ENCODE measurements around the gene DEXI.

The DEXI gene

DNA sequence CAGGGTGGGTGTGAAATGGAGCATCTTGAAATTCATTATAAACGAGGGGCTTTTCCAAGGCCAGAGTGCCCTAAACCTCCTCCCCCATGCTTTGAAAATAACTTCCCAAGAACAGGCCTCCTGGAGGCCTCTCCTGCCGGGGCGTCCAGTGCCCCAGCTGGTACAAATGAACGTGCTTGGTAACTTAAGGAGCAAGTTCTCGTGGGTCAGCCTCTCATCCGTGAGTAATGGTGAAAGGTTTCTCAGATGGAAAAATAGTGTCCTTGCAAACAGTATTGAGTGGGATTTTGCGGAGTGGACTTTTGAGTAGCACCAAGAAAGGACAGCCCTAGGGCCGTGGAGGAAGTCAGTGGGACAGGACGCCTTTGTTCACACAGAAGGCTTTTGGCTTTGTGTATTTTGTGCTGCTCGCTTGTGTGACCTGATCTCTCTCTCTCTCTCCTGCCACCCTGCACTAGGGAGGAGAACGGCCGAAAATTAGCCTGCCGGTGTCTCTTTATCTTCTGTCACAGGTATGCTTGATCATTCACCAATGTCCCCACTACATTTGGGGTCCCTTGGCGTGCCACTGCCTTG, 36.7 kb upstream of the DEXI start:
- no peak overlapping the region for H3K4me3 ChIP-seq (ENCODE audit: low read depth, low read length)
- TF ChIP-seq, protein P1, sequence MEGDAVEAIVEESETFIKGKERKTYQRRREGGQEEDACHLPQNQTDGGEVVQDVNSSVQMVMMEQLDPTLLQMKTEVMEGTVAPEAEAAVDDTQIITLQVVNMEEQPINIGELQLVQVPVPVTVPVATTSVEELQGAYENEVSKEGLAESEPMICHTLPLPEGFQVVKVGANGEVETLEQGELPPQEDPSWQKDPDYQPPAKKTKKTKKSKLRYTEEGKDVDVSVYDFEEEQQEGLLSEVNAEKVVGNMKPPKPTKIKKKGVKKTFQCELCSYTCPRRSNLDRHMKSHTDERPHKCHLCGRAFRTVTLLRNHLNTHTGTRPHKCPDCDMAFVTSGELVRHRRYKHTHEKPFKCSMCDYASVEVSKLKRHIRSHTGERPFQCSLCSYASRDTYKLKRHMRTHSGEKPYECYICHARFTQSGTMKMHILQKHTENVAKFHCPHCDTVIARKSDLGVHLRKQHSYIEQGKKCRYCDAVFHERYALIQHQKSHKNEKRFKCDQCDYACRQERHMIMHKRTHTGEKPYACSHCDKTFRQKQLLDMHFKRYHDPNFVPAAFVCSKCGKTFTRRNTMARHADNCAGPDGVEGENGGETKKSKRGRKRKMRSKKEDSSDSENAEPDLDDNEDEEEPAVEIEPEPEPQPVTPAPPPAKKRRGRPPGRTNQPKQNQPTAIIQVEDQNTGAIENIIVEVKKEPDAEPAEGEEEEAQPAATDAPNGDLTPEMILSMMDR (IDR thresholded peaks at IDR 0.05; ENCODE audit: insufficient read depth, low read depth, low read length, missing control alignments) = no peak
- DNase-seq (ENCODE audit: low read depth) = no peak

DNA sequence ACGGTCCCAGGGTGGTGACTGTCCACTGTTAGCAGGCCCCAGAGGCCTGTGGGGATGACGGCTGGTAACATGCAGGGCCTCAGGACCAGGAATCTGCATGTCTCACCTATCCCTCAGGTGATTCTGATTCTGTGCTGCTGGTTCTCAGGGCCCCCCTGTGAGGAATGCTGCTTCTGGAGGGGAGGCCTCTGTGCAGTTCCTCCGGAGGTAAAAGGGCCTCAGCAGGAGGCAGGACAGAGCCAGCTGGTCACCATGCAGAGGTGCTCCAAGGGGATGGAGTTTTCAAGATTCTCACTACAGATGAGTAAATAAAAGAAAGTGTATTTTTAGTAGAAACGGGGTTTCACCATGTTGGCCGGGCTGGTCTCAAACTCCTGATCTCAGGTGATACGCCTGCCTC, 35.9 kb upstream of the DEXI start:
- TF ChIP-seq, protein P1 (IDR thresholded peaks at IDR 0.05; ENCODE audit: insufficient read depth, low read depth, low read length, missing control alignments) = no peak
- no peak for DNase-seq (ENCODE audit: low read depth)
- no peak overlapping the region for H3K4me3 ChIP-seq (ENCODE audit: low read depth, low read length)

DNA sequence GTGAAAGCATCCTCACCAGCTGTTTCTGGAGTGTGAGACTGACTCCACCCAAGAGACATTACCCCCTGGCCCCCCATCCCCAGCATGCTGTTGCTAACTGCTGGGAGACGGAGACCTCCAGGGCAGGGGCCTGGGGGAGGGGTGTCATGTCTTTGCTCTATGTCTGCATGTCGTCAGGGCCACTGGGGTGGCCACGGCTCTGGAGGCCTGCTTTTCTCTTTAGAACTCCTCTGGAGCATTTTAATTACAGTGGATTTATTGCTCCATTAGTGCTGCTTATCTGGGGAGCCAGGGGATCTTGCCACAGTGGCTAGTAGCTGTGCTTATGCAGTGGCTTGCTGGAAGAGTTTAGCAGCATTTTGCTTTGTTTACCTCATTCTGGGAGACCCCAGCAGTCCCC, 34.4 kb upstream of the DEXI start:
- no peak overlapping the region for H3K4me3 ChIP-seq (ENCODE audit: low read depth, low read length)
- no peak for DNase-seq (ENCODE audit: low read depth)
- TF ChIP-seq, protein P1 (IDR thresholded peaks at IDR 0.05; ENCODE audit: insufficient read depth, low read depth, low read length, missing control alignments) = no peak

DNA sequence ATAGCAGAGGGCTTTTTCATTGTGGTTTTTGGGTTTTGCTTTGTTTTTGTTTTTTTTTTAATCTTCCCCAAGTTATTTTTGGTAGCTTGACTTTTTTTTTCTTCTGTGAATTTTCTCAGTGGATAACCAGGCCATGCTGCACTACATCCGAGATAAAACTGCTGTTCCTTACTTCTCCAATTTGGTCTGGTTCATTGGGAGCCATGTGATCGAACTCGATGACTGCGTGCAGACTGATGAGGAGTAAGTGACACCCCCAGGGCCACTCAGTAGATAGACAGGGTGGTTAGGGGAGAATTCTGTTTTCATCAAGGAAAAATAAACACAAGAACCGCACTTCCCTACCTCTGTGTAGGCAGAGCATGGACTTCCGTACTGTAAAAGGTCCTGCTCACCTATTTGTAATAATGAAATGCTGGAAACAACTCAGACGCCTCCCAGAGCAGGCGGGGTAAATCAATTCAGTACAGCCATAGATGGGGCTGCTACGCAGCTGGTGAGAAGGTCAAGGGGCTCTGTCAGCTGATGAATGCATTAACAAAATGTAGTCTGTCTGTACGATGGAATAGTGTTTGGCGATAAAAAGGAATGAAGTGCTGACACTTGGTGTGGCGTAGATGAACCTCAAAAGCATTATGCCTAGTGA, 30.7 kb upstream of the DEXI start:
- DNase-seq (ENCODE audit: low read depth) = no peak
- TF ChIP-seq, protein P1 (IDR thresholded peaks at IDR 0.05; ENCODE audit: insufficient read depth, low read depth, low read length, missing control alignments) = no peak

DNA sequence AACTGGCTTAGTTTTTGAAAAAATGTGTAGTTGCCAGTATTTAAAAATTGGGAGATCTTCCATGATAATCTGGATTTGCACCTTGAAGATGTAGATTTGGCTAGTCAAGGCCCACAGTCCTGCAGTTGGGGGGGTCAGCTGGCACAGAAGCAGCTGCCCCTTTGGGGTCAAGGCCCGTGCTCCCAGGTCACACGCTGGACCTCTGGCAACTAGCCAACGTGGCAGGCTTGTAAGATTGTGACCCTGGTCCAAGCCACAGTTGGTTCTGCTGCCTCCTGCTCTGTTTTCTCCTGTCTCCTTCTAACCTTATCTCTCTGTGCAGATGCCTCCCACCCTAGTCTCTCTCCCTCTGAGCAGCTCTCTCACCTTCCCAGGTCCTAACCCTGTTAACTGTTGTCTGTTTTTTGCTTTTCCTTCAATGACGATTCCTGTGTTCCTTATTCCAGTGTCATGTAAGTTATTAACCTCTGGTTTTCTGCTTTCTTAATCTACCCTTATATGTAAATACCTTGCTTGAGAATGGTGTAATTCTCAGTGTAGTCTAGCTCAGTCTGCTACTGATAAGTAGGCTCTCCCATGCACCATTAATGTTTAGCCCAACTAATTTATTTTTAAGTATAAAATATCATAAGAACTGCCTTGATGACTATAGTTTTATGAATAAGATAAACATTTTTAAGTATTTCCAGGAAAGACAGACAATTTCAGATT, 30.0 kb upstream of the DEXI start:
- no peak for DNase-seq (ENCODE audit: low read depth)
- no peak overlapping the region for H3K4me3 ChIP-seq (ENCODE audit: low read depth, low read length)
- TF ChIP-seq, protein P1 (IDR thresholded peaks at IDR 0.05; ENCODE audit: insufficient read depth, low read depth, low read length, missing control alignments) = no peak

More for the DNA sequence above, 30.7 kb upstream of the DEXI start:
- no peak overlapping the region for H3K4me3 ChIP-seq (ENCODE audit: low read depth, low read length)

DNA sequence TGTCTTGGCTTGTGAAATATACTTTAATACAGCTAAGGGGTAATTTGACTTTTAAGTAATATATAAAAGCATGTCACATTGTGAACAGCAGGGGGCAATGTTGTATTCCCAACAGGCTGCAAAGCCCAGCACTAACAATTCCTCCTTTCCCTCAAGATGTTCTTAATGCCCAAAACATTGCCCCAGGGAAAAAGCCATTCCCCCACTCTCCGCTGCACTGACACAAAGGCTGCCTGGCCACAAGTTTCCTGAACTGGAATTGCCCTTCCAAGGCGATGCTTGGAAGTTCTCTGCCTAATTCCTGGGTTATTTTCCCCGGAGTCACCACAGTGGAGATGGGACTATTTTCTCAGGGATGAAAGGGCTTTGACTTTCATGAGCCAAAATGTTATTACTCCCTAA, 29.3 kb upstream of the DEXI start:
- TF ChIP-seq, protein P1 (IDR thresholded peaks at IDR 0.05; ENCODE audit: insufficient read depth, low read depth, low read length, missing control alignments) = peak; percentile 58
- DNase-seq (ENCODE audit: low read depth) = peak; percentile 80
- H3K4me3 ChIP-seq (ENCODE audit: low read depth, low read length) = no peak overlapping the region
